H1 (cell line): ENCODE results near the gene GOLGA3. TPM values are rescaled to one million over a fixed set of nuclear protein-coding genes. Genes with fewer than 3 reads are reported as not detected.

Experiments
- JUND ChIP-seq: IDR thresholded peaks from 2 replicates; pipeline ENCODE4 v1.6.1; 2011; ENCODE audit warnings: mild to moderate bottlenecking, improper control_type of control experiment, low read length
- KDM1A ChIP-seq: fragments of 200-600, 300-600 bp; sonication (generic); IDR thresholded peaks from 2 replicates; pipeline ENCODE4 v1.7.1; 2016; ENCODE audit warnings: mild to moderate bottlenecking, low read length, borderline replicate concordance
- KDM4A ChIP-seq: IDR thresholded peaks from one replicate; pipeline ENCODE4 v1.7.1; 2012; ENCODE audit warnings: low read depth, mild to moderate bottlenecking, moderate library complexity, low read length, inconsistent platforms; ENCODE audit not compliant: severe bottlenecking
- POLR2A ChIP-seq, 2 experiments: IDR thresholded peaks; 1 replicate in 1 of 2; 2 replicates in 1 of 2; pipeline ENCODE4 v1.6.1; 2011; ENCODE audit warnings: low read depth in 2 of 2, low read length in 2 of 2, mild to moderate bottlenecking in 2 of 2; ENCODE audit errors: control extremely low read depth in 1 of 2
- POLR2AphosphoS5 ChIP-seq: IDR thresholded peaks from 2 replicates; pipeline ENCODE4 v1.6.1; 2011; ENCODE audit warnings: low read depth, low read length
- POU5F1 ChIP-seq: IDR thresholded peaks from 2 replicates; pipeline ENCODE4 v1.6.1; 2011; ENCODE audit warnings: low read depth, mild to moderate bottlenecking, low read length, moderate library complexity
- RAD21 ChIP-seq, 2 experiments: IDR thresholded peaks in 1 of 2; conservative IDR thresholded peaks in 1 of 2; 2 replicates each; pipeline ENCODE4 v1.6.1; 2011; ENCODE audit warnings: low read depth in 2 of 2, low read length in 2 of 2, improper control_type of control experiment in 1 of 2, inconsistent platforms in 1 of 2, mild to moderate bottlenecking in 1 of 2, moderate library complexity in 1 of 2
- RBBP5 ChIP-seq: IDR thresholded peaks from 2 replicates; pipeline ENCODE4 v1.7.1; 2012; ENCODE audit warnings: low read depth, mild to moderate bottlenecking, inconsistent platforms, low read length, moderate library complexity, borderline replicate concordance
- SP4 ChIP-seq: IDR thresholded peaks from 2 replicates; pipeline ENCODE4 v1.6.1; 2012; ENCODE audit warnings: low read length, inconsistent platforms
- TAF7 ChIP-seq: optimal IDR thresholded peaks from 2 replicates; pipeline ENCODE3; 2011; ENCODE audit warnings: low read depth, mild to moderate bottlenecking, inconsistent platforms, low read length, moderate library complexity, borderline replicate concordance
- polyA plus RNA-seq, 7 experiments: library from polyadenylated mRNA; depleted of rRNA in 3 of 7; stranded (reverse) in 5 of 7; unstranded in 2 of 7; fragments of >200 nt in 5 of 7; fragments of 200-250 nt in 2 of 7; gene quantifications; 1 replicate in 5 of 7; 2 replicates in 1 of 7; 4 replicates in 1 of 7; pipeline versions ENCODE4 v1.2.1 to v1.2.3, GENCODE V29; 2011 to 2013; ENCODE audit warnings: missing spikeins in 2 of 7, mixed read lengths in 2 of 7
- total RNA-seq: library from RNA; stranded (reverse); fragmentation: NEBNext Ultra II Directional; extraction: Animal tissue kit (Norgen Biotek cat#: 25700); gene quantifications from 2 replicates; pipeline ENCODE4 v1.2.1, GENCODE V29; 2021
- TF ChIP-seq, protein P1 (sequence below): fragments of 300-600 bp; sonication (generic); IDR thresholded peaks from 2 replicates; pipeline ENCODE4 v1.7.1; 2012; ENCODE audit warnings: low read length, moderate library complexity, mild to moderate bottlenecking, inconsistent platforms; ENCODE audit not compliant: insufficient replicate concordance

The GOLGA3 gene
- total and polyA plus RNA-seq, 2 of the 8 experiments (the other 6 are each of a cell fraction or from before 2014, with no cell fraction given), result 6.4 to 33.1 TPM

DNA sequence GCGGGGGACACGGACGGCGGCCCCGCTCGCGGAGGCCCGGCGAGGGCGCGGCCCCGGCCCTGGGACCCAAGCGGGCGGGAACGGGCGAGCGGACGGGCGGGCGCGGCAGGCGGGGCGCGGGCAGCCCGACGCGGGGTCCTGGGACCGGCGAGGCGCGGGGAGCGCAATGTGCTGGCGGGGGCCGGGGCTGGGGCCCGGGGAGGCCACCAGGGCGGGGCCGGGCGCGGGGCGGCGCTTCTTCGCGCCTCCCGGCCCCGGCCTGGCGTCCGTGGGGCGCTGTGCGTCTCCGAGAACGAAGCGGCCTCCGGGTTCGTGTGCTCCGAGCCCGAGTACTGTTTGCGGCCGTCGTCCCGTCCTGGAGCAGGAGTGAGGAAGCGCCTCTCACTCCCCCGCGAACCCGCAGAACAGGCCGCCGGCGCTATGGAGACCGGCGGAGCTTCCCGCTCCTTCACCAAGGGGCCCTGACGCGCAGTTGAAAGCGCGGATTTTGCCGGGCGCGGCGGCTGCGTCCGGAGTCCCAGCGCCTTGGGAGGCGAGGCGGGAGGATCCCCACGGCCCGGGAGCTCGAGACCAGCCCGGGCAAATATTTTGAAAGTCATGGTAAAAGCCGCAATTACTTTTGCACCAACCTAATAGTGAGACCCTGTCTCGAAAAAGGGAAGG, 66.6 kb downstream of the GOLGA3 start (continued):
- TF ChIP-seq, protein P1, sequence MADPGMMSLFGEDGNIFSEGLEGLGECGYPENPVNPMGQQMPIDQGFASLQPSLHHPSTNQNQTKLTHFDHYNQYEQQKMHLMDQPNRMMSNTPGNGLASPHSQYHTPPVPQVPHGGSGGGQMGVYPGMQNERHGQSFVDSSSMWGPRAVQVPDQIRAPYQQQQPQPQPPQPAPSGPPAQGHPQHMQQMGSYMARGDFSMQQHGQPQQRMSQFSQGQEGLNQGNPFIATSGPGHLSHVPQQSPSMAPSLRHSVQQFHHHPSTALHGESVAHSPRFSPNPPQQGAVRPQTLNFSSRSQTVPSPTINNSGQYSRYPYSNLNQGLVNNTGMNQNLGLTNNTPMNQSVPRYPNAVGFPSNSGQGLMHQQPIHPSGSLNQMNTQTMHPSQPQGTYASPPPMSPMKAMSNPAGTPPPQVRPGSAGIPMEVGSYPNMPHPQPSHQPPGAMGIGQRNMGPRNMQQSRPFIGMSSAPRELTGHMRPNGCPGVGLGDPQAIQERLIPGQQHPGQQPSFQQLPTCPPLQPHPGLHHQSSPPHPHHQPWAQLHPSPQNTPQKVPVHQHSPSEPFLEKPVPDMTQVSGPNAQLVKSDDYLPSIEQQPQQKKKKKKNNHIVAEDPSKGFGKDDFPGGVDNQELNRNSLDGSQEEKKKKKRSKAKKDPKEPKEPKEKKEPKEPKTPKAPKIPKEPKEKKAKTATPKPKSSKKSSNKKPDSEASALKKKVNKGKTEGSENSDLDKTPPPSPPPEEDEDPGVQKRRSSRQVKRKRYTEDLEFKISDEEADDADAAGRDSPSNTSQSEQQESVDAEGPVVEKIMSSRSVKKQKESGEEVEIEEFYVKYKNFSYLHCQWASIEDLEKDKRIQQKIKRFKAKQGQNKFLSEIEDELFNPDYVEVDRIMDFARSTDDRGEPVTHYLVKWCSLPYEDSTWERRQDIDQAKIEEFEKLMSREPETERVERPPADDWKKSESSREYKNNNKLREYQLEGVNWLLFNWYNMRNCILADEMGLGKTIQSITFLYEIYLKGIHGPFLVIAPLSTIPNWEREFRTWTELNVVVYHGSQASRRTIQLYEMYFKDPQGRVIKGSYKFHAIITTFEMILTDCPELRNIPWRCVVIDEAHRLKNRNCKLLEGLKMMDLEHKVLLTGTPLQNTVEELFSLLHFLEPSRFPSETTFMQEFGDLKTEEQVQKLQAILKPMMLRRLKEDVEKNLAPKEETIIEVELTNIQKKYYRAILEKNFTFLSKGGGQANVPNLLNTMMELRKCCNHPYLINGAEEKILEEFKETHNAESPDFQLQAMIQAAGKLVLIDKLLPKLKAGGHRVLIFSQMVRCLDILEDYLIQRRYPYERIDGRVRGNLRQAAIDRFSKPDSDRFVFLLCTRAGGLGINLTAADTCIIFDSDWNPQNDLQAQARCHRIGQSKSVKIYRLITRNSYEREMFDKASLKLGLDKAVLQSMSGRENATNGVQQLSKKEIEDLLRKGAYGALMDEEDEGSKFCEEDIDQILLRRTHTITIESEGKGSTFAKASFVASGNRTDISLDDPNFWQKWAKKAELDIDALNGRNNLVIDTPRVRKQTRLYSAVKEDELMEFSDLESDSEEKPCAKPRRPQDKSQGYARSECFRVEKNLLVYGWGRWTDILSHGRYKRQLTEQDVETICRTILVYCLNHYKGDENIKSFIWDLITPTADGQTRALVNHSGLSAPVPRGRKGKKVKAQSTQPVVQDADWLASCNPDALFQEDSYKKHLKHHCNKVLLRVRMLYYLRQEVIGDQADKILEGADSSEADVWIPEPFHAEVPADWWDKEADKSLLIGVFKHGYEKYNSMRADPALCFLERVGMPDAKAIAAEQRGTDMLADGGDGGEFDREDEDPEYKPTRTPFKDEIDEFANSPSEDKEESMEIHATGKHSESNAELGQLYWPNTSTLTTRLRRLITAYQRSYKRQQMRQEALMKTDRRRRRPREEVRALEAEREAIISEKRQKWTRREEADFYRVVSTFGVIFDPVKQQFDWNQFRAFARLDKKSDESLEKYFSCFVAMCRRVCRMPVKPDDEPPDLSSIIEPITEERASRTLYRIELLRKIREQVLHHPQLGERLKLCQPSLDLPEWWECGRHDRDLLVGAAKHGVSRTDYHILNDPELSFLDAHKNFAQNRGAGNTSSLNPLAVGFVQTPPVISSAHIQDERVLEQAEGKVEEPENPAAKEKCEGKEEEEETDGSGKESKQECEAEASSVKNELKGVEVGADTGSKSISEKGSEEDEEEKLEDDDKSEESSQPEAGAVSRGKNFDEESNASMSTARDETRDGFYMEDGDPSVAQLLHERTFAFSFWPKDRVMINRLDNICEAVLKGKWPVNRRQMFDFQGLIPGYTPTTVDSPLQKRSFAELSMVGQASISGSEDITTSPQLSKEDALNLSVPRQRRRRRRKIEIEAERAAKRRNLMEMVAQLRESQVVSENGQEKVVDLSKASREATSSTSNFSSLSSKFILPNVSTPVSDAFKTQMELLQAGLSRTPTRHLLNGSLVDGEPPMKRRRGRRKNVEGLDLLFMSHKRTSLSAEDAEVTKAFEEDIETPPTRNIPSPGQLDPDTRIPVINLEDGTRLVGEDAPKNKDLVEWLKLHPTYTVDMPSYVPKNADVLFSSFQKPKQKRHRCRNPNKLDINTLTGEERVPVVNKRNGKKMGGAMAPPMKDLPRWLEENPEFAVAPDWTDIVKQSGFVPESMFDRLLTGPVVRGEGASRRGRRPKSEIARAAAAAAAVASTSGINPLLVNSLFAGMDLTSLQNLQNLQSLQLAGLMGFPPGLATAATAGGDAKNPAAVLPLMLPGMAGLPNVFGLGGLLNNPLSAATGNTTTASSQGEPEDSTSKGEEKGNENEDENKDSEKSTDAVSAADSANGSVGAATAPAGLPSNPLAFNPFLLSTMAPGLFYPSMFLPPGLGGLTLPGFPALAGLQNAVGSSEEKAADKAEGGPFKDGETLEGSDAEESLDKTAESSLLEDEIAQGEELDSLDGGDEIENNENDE, result no peak
- no peak for TF ChIP-seq POU5F1
- TF ChIP-seq KDM1A, result no peak
- peak; percentile 35 for TF ChIP-seq KDM4A
- TF ChIP-seq POLR2AphosphoS5, result peak; percentile 83
- TF ChIP-seq TAF7, result peak; percentile 80
- no peak for TF ChIP-seq SP4
- TF ChIP-seq JUND, result no peak
- no peak for TF ChIP-seq RAD21 (IDR thresholded peaks at IDR 0.05 in 1 of 2, conservative IDR thresholded peaks at IDR 0.05 in 1 of 2; ENCODE audit: low read depth in 2 of 2, low read length in 2 of 2)
- peak; percentile 65 to 92 for TF ChIP-seq POLR2A (IDR thresholded peaks at IDR 0.05; ENCODE audit: control extremely low read depth in 1 of 2, low read depth in 2 of 2, low read length in 2 of 2)
- no peak for TF ChIP-seq RBBP5
